ENCODE results near the gene CEPT1.
"Not testable (repeated sequence)": the region's sequence is repeated elsewhere in the genome, so short reads cannot be mapped to it uniquely, and the experiment has no call there.

Gene CEPT1

DNA sequence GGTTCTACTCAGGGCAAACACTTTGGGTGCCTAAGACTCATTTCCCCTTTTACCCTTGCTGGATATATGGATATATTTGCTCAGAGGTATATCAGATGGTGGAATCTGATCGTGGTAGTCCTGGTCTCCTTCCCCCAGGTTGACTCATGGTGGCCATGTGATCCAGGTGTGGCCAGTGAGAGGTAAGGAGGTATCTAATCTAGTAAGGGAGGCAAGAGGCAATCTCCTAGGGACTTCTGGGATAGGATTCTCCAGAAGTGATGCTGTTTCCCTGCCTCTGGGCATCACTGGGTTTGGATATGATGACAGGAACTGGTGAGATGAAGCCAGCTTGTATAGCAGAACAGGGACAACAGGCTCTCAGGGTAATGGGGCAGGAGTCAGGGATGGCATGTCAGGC is 68.9 kb downstream of the CEPT1 start:
- no peak for DNase-seq (ENCODE audit: low read depth in 2 of 2, low spot score in 1 of 2)

- DNase-seq (ENCODE audit: low read depth in 2 of 2, low spot score in 1 of 2): no peak
Observed at GRCh38 chr1:111209622-111210021, 69.6 kb downstream of the CEPT1 start.

DNA sequence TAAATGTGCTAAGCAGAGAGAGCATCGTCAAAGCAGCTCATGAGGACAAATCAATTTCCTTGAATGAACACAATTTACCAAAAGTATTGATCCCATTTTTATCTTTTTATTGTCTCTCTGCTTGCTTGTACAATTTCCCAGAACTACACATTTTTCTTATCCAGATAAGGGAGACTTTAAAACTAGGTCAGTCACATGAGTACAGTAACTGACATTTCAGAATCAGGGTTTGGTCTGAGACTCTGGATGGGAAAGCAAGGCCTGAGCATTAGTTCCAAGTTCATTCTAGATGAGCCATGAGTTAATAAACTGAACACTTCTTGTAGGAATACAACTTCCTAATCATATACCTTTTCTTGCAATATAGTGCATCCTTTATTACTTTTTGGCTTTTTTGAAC is 71.9 kb downstream of the CEPT1 start:
- DNase-seq (ENCODE audit: low read depth in 2 of 2, low spot score in 1 of 2): no peak

DNA sequence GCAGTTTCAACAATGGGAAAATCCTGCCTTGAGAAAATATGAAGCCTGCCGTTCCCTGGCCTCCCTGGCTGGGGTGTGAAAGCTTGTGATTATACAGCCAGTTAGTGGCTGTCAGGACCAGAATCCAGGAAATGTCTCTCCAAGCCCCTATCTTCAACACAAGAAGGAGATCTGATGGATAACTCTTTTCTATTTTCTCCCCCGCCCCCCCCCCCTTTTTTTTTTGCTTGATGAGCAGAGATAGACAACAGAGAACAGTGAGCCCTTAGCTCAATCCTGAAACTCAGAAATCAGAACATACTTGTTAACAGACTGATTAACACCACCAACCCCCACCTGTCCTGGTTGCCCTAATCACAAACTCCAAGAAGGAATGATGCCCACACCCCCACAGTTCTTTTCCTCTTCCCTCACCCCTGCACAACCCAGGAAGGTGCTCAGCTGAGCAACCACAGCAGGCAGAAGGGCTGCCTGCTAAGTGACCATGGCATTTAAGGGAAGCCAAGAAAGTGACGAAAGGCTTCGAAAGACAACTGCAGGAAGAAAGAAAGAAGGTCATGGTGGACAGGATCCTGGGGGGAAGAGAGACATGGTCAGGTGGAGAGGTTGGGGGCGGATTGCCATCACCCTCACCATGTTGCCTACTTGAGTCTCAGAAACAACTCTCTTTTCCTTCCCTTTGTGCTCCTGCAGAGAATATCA is 72.8 kb downstream of the CEPT1 start:
- no peak for DNase-seq (ENCODE audit: low read depth in 2 of 2, low spot score in 1 of 2)

DNA sequence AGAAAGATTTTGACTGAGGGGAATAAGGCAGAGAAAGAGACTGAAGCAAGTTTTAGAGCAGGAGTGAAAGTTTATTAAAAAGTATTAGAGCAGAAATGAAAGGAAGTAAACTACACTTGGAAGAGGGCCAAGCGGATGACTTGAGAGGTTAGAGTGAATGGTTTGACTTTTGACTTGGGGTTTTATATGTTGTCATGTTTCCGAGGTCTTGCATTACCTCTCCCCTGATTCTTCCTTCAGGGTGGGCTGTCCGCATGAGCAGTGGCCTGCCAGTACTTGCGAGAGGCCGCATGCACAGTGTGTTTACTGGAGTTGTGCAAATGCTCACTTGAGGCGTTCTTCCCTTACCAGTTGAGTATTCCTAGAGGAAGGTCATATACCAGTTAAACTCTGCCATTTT is 73.4 kb downstream of the CEPT1 start:
- DNase-seq (ENCODE audit: low read depth in 2 of 2, low spot score in 1 of 2): no peak

DNA sequence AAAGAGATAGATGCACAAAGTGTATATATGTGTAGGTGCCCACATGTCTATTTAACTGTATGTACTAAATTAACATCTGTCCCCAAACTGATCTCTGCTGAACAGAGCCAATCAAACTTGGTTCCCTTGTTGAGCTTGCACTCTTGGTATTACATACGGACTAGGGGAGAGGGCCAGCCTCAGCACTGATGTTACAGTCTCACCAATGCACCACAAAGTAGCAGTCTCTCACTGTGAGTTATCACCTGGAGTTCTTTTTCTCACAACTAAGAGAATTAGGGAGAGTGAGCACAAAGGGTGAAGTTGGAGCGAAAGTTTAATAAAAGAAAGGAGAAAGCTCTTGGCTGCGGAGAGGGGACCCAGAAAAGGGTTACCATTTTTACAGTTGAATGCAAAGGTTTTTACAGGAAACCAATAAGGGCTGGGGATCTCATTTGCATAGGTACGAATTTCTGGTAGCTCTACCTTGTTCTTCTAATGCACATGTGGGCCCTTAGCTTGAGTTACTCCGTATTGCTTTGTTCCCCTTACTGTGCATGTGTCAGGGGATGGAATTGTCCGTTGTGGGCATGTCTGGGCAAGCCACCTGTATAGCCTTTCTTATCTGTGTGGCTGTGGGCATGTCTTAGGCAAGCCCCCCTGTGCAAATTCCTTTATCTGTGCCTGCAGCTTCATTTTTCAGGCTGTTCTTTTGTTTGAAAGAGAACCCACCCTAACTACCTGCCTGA is 74.2 kb downstream of the CEPT1 start:
- DNase-seq (ENCODE audit: low read depth in 2 of 2, low spot score in 1 of 2): no peak

GRCh38 chr1:111214884-111215283 is 74.9 kb downstream of the CEPT1 start:
- no peak for DNase-seq (ENCODE audit: low read depth in 2 of 2, low spot score in 1 of 2)

GRCh38 chr1:111215285-111215684 is 75.3 kb downstream of the CEPT1 start:
- not testable (repeated sequence) for DNase-seq (ENCODE audit: low read depth in 2 of 2, low spot score in 1 of 2)

- DNase-seq (ENCODE audit: low read depth in 2 of 2, low spot score in 1 of 2): no peak
Observed at GRCh38 chr1:111216751-111217150, 76.7 kb downstream of the CEPT1 start.

GRCh38 chr1:111217183-111217910 is 77.3 kb downstream of the CEPT1 start:
- no peak for DNase-seq (ENCODE audit: low read depth in 2 of 2, low spot score in 1 of 2)

- DNase-seq (ENCODE audit: low read depth in 2 of 2, low spot score in 1 of 2): no peak
Observed at GRCh38 chr1:111218701-111219556, 78.9 kb downstream of the CEPT1 start.

DNA sequence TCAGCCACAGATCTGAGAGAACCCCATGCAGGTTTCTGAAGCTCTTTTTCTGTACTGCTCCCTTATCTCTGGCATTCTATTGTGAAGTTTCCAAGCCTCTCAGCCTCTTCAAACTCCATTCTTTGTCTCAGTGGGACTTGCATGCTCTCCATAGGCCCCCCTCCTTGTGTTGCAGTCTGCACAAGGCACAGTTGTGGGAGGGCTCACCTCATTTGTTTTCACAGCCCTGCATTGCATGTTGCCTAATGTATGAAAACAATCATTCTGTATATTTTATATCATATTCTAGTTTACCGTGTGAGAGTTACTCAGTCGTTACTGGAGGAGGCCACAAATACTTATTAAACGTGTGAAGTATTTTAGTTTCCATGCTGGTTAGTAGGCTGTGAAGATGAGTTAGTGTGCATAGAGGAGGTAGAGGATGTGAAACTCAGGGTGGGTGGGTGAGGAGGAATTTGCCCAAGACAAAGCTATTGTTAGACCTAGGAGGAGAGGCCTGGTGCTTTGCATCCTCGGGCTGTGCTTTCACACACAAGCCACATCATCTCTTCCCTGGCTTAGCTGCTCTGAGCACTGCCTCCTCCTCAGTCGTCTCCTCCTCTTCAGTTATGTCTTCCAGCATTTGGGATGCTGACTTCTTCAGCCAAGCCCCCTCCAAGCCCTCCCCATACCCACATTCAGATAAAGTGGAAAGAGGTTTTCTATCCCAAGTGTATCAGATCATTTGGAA is 79.7 kb downstream of the CEPT1 start:
- DNase-seq (ENCODE audit: low read depth in 2 of 2, low spot score in 1 of 2): no peak

DNA sequence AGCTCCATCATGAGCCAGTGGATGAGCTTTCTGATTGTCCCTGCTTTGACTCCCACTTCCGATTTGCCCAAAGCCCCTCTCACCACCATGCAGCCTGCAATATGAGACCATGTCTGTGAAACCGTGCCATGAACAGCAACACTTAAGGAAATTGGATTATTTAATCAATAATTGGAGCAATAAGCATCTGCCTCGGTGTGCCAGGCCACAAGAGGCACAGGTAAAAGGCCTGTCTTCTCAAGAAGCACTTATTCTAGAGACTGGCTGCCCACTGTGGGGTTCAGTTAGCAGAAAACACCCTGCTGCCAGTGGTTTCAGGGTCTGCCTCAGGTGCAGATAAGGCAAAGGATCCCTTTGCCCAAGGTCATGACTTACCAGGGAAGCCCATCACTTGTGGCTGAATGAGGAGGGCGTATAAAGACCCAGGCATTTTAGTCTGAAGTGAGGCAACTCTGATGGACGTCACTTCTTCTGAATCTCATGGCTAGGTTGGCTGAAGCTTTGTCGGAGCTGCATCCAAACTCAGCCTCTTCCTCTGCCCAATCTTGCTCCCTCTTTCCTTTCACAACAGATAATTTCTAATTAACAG is 80.4 kb downstream of the CEPT1 start:
- no peak for DNase-seq (ENCODE audit: low read depth in 2 of 2, low spot score in 1 of 2)

DNA sequence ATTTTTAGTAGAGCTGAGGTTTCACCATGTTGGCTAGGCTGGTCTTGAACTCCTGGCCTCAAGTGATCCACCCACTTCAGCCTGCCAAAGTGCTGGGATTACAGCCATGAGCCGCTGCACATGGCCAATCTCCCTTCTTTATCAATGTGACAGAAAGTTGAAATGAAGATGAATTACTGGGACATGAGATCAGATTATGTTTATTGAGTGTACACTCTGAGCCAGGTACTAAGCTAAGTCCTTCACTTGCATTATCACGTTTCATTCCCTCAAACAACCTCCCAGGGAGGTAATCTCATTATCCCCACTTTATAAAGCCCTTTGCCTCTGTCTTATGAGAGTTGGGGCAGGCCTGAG is 81.2 kb downstream of the CEPT1 start:
- no peak for DNase-seq (ENCODE audit: low read depth in 2 of 2, low spot score in 1 of 2)

- DNase-seq (ENCODE audit: low read depth in 2 of 2, low spot score in 1 of 2): no peak
Observed at GRCh38 chr1:111221633-111222291, 81.7 kb downstream of the CEPT1 start.

- DNase-seq (ENCODE audit: low read depth in 2 of 2, low spot score in 1 of 2): peak in 1 of 2 donors; percentile 58
Observed at GRCh38 chr1:111222308-111223125, 82.5 kb downstream of the CEPT1 start.

DNA sequence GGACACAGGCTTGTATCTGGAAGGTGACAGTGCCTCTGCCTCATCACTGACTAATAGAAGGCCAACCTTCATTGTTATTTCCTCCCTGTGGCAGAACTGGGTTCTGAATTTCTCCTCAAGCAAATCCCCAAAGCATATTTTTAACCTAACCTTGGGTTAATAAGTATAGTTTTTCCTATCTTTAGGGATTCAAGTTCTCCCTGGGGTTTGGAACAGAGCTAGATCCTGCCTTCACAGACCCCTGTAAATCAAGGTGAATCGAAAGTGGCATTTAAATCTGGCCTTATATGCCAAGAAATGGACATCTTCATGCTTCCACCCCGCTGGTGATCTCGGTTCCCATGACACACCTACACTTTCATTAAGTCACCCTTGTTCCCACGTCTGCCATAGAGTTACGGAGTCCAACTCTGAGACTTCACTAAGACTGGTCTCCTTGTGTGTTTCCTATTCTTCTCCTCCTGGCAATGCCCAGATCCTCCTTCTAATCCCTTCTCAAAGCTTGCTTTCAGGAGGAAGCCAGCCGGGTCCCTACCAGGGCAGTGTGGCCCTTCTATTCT is 83.2 kb downstream of the CEPT1 start:
- DNase-seq (ENCODE audit: low read depth in 2 of 2, low spot score in 1 of 2): no peak

DNA sequence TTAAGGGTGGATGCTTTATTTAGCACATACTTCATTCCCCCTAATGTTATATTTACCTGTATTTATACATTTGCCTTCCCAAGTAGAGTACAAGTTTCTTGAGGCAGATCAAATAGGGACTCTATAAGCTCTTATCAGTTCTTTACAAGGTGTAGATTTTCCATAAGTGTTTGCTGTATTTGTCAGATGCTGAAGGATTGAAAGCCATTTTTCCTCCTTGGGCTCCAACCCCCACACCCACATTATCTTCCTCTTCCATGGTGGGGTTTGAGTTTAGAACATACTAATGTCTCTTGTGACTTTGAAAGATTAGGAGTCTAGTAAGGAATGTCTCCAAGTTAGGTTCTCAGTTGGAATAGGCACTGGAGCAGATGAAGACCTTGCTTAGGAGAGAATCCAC is 85.1 kb downstream of the CEPT1 start:
- DNase-seq (ENCODE audit: low read depth in 2 of 2, low spot score in 1 of 2): no peak
